GM21381 (cell line): ENCODE data around the gene SMURF2.

Source experiments
- ATAC-seq: cut with Tn5 transposase; IDR thresholded peaks from one replicate; pipeline ENCODE4 v1.9.1; 2021; ENCODE audit warnings: mild to moderate bottlenecking, moderate library complexity; ENCODE audit not compliant: unreplicated experiment

The SMURF2 gene

DNA sequence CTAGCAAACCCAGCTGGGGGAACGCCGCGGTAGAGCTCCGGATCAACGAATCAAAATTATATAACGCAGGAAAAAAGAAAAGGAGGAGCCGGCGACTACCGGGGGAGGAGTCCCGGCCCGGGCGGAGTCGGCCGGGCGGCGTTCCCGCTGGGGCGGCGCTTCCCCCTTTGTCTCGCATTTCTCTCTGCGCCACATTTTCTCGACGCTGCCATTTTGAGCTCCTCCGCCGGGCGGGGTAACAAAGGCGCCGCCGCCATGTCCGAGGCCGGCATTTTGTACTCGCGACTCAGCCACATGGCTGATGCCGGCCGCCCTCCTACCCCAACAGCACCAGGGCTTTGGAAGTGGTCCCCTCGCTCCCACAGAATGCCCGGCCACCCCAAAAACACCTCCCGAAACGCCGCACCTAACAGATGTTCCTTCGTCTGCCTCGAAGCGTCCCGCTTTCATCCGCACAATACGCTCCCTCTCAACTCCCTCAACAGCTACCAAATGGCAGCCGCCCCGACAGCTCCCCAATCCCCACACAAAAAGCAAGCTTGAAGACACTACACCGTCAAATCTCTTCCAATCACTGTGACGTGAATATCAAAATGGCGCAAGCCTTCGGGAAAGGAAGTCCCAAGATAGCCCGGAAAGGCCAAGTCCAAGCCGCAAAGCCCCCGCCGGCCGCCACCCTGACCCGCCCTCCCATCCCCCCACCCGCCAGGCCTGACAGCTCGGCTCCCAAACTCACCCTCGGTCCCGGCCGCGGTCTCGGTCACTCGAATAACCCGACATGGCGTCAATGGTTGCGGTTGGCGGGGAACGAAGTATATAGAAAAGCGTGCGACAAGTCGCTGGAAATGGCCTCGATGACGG, 156.5 kb downstream of the SMURF2 start:
- no peak for ATAC-seq

DNA sequence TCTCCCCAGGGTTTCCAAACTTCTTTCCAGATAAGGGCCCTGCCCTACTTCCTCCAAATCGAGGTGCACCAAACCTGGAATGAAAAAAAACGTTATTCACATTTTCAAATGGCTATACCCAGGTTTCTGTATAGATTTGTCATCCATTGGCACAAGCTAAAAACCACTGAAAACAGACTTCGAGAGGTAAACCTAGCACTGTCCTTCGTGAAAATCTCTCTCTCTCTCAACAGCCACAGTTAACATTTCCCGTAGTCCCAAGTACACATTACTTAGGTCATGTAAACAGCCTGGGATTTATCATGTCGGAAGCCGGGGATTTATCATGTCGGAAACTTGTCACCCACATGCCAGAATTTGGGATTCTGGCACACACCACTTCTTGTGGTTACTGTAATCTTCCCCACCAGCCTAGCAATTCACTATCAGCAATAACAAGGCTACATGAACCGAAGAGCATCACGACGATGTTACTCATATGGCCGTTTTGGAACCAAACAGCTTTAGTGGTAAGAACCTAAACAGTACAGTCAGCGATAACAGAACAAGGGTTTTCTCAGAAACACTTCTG, 157.3 kb downstream of the SMURF2 start:
- no peak for ATAC-seq

DNA sequence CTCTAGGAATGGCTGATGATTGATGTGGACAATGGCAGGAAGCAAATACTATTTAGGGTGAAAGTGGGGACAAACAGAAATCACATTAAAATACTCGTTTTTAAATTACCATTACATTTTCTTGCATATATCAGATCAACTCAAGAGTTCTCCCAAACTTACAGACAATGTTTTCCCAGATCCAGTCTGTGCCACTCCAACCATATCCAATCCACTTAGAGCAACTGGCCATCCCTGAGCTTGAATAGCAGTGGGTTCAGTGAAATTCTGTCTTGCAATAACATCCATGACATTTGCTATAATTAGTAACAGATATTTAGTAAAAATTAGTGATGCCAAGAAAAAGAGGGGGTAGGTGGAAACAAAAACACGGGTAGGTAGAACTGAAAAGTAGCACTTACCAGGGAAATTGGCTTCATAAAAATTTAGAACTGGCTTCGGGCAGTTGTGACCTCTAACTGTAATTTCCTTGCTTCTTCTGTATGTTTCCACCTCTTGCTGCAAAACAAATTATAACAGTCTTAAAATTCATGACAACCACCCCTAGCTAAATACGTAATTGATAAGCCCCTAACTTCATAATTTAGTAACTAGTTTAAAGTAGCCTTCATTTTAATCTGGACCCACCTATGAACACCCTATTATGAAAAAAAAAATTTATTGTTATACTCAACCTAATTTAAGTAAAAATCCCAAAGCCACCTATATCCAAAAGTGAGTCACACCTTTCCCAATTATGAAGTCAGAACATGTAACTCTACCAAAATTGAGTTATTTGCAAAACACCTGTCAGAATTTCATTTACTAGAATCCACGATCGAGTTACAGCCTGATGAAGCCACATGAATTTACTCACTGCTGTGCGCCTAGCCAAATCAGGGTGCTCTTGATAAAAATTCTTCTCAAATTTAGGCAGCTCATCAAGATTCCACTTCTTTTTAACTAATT, 158.0 kb downstream of the SMURF2 start:
- no peak for ATAC-seq

DNA sequence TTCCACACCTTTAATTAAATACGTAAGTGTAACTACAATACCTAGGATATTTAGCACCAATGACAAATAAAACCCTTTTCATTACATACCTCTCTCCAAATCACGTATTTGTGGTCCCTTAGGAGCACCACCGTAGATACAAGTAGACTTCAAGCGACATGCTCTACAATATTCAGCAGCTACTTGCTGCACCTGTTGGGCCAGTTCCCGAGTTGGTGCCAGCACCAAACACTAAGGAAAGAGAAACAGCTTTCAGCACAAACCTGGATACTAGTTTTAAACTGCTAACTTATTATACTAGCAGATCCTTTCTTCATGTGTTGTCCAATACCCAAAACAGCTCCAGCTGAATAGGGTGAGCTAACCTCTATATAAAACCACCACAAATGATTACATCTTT, 158.8 kb downstream of the SMURF2 start:
- ATAC-seq = no peak

DNA sequence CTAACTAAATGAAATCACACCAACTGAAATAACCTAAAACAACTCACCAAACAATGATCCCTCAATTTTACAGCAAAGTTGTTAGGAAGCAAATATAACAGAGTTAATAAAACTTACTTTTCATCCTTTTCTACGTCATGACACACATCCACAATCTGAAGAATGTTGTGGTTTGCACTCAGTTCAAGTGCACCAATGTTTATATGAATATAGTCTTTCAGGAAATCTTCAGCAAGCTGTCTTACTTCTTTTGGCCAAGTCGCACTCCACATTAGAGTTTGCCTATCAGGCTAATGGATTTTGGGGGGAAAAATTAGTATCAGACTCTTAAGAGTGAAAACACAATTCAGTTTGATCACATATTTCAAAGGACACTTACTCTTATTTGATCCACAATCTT, 159.3 kb downstream of the SMURF2 start:
- ATAC-seq = no peak

DNA sequence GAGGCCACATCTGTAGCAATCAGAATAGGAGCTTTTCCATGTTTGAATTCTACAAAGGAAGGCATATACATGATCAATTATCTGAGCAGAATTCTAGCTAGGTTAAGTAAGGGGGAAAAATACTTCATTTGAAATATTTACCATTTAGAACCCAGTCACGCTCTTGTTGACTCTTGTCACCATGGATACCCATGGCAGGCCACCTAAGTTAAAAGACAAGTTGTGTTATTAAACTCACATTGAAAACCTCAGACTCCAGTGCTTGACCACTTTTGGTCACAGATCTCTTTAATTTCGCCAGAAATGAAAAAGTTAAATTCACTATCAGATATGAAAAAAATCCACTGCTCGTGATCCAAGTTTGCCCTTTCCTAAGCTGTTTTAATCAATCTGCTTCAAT, 160.1 kb downstream of the SMURF2 start:
- no peak for ATAC-seq

DNA sequence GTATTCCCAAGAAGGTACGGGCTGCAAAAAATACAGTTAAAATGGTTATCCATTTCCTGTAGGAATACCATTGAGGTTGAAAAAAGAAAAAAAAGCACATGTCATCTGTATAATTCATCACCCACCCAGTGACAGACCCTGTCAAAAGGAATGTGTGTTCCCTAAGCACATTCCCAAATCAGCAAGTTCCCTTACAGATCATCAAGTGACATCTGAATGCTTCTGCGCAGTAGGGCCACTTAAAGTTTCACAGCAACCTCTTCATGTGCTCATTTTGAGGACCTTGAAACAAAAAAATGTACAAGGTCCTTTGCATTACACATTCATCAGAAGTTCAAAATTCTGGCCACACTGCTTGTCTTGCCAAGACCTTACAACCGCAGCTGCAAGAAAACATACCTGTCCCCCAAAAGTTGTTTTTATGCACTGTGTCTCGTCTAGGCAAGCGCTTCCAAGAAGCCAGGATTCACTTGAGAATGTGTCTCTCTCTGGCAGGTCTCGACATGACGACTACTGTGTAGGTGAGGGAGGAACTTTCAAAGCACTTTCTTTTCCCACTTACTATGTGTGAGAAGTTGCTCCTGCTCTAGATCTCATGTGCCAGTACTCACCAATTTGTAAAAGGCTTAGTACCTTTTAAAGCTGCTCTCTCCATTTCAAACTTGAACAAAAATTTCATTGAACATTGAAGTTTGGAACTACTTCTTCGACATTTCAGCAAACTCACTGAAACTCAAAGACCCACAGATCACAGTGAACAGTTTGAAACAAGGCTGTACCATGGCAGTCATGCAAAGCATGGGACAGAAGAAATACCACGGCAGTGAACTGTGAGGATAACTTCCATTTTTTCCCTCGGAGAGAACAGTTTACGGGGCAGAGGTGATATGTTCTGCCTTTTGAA, 161.0 kb downstream of the SMURF2 start:
- ATAC-seq = no peak

DNA sequence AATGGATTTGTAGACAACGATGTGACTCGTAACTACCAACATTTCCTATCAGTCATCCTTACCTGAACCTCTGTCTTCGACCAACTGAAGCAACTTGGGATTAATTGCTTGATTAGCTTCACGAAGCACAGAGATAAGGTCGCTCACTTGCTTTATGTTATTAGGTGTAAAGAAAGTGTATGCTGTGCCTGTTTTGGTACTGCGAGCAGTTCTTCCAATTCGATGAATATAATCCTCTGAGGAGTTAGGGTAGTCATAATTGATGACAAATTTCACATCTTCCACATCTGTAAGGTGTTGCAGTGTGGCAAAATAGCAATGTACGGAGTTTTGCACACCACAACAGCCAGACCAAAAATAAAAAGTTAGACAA, 161.6 kb downstream of the SMURF2 start:
- no peak for ATAC-seq

DNA sequence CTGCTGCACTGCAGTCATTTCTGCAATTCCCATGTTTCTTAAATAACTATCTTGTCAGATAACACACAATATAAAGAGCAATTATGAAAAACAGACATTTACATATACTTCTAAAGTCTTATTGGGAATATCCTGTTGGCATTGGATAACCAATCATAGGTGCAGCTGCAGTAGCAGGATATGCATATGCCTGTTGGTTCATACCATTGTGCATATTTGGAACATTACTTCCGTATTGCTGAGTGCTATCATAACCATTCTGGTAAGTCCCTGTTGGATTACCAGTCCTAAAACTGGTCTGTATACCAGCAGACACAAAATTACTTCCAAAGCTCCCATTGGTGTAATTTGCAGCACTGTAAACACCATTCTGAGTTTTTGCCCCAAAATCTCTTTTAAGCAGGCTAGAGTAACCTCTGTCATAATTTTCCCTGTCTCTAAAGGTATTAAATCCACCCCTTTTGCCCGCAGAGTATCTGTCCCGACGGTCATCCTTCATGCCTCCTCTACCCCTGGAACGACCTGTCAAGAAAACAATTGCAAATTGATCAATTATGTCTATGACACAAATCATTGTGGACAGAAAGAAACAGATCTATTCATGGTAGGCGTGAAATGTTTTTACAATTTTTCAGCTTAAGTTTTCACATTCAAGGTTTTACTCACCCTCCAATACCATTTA, 162.2 kb downstream of the SMURF2 start:
- no peak for ATAC-seq

DNA sequence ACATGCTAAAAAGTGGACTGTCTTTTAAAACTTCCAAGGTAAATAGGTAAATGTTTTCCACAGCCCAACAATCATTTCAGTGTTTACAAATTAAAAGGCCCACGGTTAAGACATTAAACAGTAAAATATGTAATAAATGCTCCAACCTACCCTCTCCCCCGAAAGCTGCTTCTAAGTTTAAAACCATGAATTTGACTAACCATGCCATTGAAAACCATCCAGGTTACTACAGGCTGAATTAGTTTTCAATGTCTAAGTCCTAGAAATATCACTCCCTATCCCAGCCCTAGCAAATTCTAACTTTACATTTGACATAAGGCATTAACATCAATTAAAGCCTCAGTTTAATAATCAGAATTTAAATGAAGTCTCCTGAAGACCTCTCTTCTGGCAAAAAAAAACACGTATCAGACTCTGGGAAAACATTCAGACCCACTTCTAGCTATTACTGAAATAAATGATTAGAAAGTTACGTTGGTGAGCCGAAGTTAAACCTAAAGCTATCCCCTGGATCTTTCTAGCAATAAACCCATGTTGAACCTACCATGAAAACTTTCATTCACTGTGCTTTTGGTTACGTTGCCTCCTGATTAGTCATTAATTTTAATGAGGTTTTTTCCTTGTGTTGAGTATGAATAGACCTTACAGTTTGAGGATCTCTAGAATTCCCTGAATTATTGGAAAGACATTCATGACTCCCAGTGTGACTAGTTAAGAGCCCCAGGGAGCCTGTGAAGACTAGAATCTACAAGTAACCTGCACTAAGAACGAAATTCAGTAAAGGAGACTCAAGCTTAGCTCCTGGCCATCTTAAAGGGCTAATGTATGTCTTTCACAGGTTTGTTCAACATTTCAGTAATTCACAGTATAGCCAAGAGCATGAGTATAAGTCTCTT, 163.6 kb downstream of the SMURF2 start:
- ATAC-seq = no peak

DNA sequence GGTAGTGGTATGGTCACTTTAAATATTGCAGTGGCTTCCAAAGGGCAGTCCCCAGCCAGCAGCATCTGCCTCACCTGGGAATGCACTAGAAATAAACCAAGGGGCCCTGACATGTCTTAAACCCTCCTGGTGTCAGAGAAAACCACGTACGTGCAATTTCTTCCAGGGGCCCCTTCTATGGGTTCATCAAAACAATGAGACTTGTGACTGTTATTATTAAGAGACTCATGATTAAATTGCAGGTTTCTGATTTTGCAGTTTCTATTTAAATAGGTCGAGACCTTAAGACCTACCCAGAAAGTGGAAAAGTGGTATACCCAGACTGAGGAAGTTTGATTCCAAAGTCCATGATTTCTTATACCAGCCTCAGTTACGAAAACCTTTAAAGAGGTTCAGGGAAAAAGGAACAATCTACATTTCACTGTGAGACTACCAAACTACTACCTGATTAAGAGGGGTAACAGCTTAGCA, 164.5 kb downstream of the SMURF2 start:
- no peak for ATAC-seq

DNA sequence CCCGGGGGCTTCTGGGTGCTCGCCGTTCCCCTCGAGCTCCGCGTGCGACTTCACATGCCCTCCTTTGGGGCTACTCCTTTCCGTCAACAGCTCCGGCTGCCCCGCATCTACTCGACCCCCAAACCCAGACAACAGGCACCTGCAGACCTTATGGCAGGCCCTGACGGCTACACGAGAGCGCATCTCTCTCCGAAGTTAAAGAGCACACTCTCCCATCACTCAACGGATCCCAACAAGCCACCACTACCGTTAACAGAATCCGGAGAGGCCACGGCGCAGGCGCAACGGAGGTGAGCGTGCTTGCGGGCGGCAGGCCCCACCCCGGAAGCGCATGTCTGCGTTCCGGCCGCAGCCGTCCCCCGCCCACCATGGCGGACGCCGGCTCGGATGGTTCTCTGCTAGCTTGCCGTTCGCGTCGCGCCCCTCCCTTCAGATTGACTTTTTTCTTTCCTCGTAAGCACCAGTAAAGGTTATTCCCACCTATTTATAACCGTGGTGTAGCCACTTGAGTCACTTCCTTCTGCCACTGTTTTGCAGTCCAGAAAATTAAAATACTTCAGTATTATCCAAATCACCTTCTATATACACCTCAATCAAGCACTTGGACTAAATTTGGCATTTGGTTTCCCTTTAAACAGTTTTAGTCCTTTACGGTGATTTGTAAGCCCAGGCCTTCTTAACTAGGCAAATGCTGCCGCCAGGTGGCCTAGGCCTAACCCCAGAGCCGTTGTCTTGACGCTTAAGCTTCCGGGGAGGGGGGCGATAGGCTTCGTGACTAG, 165.1 kb downstream of the SMURF2 start, which contains the start of gene POLG2:
TSS of gene POLG2 (minus strand) at position 269 of the 779 bp plus-strand sequence. CDS start at position 183, 86 bp downstream.
- ATAC-seq = peak; percentile 87

DNA sequence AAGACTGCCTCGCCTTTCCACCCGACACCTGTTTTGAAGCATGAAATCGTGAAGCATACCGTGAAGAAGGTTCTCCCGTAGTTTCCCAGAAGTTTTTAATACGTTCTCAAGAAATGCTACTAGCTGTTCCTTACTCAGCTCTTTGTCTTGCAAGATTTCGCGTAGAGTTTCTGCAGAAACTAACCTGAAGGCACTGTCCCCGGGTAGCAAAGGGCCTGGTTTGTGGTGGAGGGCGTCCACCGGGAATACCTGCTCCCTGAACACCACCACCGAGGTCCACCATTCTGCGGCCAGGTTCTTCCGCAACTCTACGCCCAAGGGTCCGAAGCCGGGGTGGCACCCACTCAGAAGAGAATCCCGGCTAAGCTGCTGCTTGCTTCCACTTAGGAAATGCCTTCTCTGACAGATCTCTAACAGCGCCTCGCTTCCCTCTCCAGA, 165.7 kb downstream of the SMURF2 start:
- peak; percentile 3 for ATAC-seq
